ENCODE results near the gene SLC6A11. TPM values are rescaled to one million over a fixed set of nuclear protein-coding genes. Genes with fewer than 3 reads are reported as not detected.

The SLC6A11 gene
- total and polyA plus RNA-seq, 12 donors = 0.05 TPM; not detected in 11

GRCh38 chr3:10974131-10974530 is 158.1 kb downstream of the SLC6A11 start:
- no peak for DNase-seq
- H3K36me3 ChIP-seq = no peaks in the 10 kb centered on the region
- intact Hi-C loops (cut with DNase I) = no loop called here
- H3K4me3 ChIP-seq = no peak overlapping the region
- no peaks in the 10 kb centered on the region for H3K4me1 ChIP-seq
- H3K9me3 ChIP-seq = no peaks in the 10 kb centered on the region
- H3K27me3 ChIP-seq = peaks cover 0 to 34% (median 27%) of the 10 kb centered on the region in 7 donors
- ATAC-seq = no peak
- no peak for TF ChIP-seq CTCF (IDR thresholded peaks at IDR 0.05)
- H3K27ac ChIP-seq = no peak overlapping the region
- WGBS, 2 donors = 83% methylated on average over 7 of the region's 7 CpGs

- peaks cover 0 to 34% (median 27%) of the 10 kb centered on the region in 7 donors for H3K27me3 ChIP-seq
- ATAC-seq = no peak
- intact Hi-C loops (cut with DNase I) = no loop called here
- TF ChIP-seq CTCF (IDR thresholded peaks at IDR 0.05) = no peak
- WGBS, 2 donors = 64 to 83% methylated on average over 7 of the region's 7 CpGs
- no peak for DNase-seq
- H3K4me1 ChIP-seq = no peaks in the 10 kb centered on the region
- H3K9me3 ChIP-seq = no peaks in the 10 kb centered on the region
- H3K36me3 ChIP-seq = no peaks in the 10 kb centered on the region
- H3K4me3 ChIP-seq = no peak overlapping the region
- H3K27ac ChIP-seq = no peak overlapping the region
These were observed 158.8 kb downstream of the SLC6A11 start for GRCh38 chr3:10974746-10975375.

GRCh38 chr3:10975695-10976234 is 159.7 kb downstream of the SLC6A11 start:
- no peaks in the 10 kb centered on the region for H3K36me3 ChIP-seq
- no peaks in the 10 kb centered on the region for H3K9me3 ChIP-seq
- 76 to 81% methylated on average over 1 of the region's 1 CpG for WGBS, 2 donors
- DNase-seq (no peak), ATAC-seq (no peak)
- no peak overlapping the region for H3K4me3 ChIP-seq
- no peak for TF ChIP-seq CTCF (IDR thresholded peaks at IDR 0.05)
- peaks cover 0 to 7% (median 0%) of the 10 kb centered on the region in 9 donors for H3K4me1 ChIP-seq
- intact Hi-C loops (cut with DNase I) = no loop called here
- H3K27ac ChIP-seq = no peak overlapping the region
- H3K27me3 ChIP-seq = peaks cover 0 to 30% (median 23%) of the 10 kb centered on the region in 7 donors

- H3K4me1 ChIP-seq = peaks cover 0 to 9% (median 2%) of the 10 kb centered on the region in 9 donors
- H3K27me3 ChIP-seq = peaks cover 0 to 23% (median 15%) of the 10 kb centered on the region in 7 donors
- WGBS, 2 donors = 91 to 97% methylated on average over 1 of the region's 1 CpG
- no peak for DNase-seq
- H3K27ac ChIP-seq = no peak overlapping the region
- H3K36me3 ChIP-seq = no peaks in the 10 kb centered on the region
- no peak overlapping the region for H3K4me3 ChIP-seq
- H3K9me3 ChIP-seq = no peaks in the 10 kb centered on the region
- ATAC-seq = no peak
- intact Hi-C loops (cut with DNase I) = no loop called here
- no peak for TF ChIP-seq CTCF (IDR thresholded peaks at IDR 0.05)
These were observed 160.7 kb downstream of the SLC6A11 start for GRCh38 chr3:10976770-10977169.
